Keratinocyte (primary cell): Measurements from ENCODE around the gene NUDT9.

Experiments used
- EZH2 ChIP-seq: IDR thresholded peaks from one replicate; pipeline ENCODE4 v1.6.1; 2012; ENCODE audit warnings: inconsistent platforms, mild to moderate bottlenecking, low read length, moderate library complexity
- TF ChIP-seq, protein P1 (sequence below), 3 experiments: IDR thresholded peaks in 1 of 3; conservative IDR thresholded peaks in 1 of 3; optimal IDR thresholded peaks in 1 of 3; 2 replicates in 2 of 3; 3 replicates in 1 of 3; pipeline versions ENCODE3 to v1.5.1; 2011; ENCODE audit warnings: low read length in 3 of 3, mild to moderate bottlenecking in 3 of 3, moderate library complexity in 2 of 3, control low read depth in 1 of 3, inconsistent platforms in 1 of 3; ENCODE audit not compliant: insufficient read depth in 2 of 3; ENCODE audit errors: extremely low read depth in 1 of 3

GRCh38 chr4:87476934-87477333 lies 54.6 kb downstream of the NUDT9 start:
- TF ChIP-seq, protein P1, sequence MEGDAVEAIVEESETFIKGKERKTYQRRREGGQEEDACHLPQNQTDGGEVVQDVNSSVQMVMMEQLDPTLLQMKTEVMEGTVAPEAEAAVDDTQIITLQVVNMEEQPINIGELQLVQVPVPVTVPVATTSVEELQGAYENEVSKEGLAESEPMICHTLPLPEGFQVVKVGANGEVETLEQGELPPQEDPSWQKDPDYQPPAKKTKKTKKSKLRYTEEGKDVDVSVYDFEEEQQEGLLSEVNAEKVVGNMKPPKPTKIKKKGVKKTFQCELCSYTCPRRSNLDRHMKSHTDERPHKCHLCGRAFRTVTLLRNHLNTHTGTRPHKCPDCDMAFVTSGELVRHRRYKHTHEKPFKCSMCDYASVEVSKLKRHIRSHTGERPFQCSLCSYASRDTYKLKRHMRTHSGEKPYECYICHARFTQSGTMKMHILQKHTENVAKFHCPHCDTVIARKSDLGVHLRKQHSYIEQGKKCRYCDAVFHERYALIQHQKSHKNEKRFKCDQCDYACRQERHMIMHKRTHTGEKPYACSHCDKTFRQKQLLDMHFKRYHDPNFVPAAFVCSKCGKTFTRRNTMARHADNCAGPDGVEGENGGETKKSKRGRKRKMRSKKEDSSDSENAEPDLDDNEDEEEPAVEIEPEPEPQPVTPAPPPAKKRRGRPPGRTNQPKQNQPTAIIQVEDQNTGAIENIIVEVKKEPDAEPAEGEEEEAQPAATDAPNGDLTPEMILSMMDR (optimal IDR thresholded peaks at IDR 0.05 in 1 of 3, IDR thresholded peaks at IDR 0.05 in 1 of 3, conservative IDR thresholded peaks at IDR 0.05 in 1 of 3; ENCODE audit: extremely low read depth in 1 of 3, insufficient read depth in 2 of 3, low read length in 3 of 3), result no peak
- no peak for TF ChIP-seq EZH2
